ENCODE results near the gene PPP2R2D. TPM values are rescaled to one million over a fixed set of nuclear protein-coding genes. Genes with fewer than 3 reads are reported as not detected.

Gene PPP2R2D
- total RNA-seq, 1 experiment from 2014 or later: 35.1 TPM

GRCh38 chr10:131978851-131979250 is 78.0 kb downstream of the PPP2R2D start:
- Mint-ChIP-seq H3K4me1 (peaks cover 30 to 38% of the 10 kb centered on the region in 2 experiments), H3K9me3 (peaks cover 6 to 13% of the 10 kb centered on the region in 2 experiments; a peak in 4 of 5 replicates), H3K27ac (no peak overlapping the region), H3K27me3 (ENCODE audit: low read depth) (peaks cover 17% of the 10 kb centered on the region), H3K4me3 (peak overlapping the region in 1 of 2 experiments; percentile 82; a peak in 4 of 5 replicates), H3K36me3 (ENCODE audit: insufficient read depth in 1 of 3, low read depth in 3 of 3) (peaks cover 17 to 48% (median 20%) of the 10 kb centered on the region in 3 experiments; a peak in 6 of 7 replicates)
- Histone ChIP-seq H3K27me3 (ENCODE audit: insufficient read depth, low read length) (peaks cover 9% of the 10 kb centered on the region; the same call in 1 of the 2 replicates), H3K9me3 (ENCODE audit: control insufficient read depth, low read depth, low read length) (no peaks in the 10 kb centered on the region), H4K8ac (replicated peaks; ENCODE audit: insufficient read length, low read depth, low read length) (no peak overlapping the region), H2BK12ac (ENCODE audit: insufficient read length, low read depth, low read length) (no peak overlapping the region), H4K20me1 (ENCODE audit: control insufficient read depth, insufficient read depth, insufficient read length) (no peaks in the 10 kb centered on the region), H3K79me2 (ENCODE audit: insufficient read depth, low read length) (peaks cover 4% of the 10 kb centered on the region; the same call in 1 of the 2 replicates), H3K27ac (ENCODE audit: insufficient read length, low read depth, low read length) (no peak overlapping the region), H3K4me2 (ENCODE audit: insufficient read depth, insufficient read length, low read length) (peak overlapping the region; percentile 46), H3K56ac (ENCODE audit: insufficient read length, low read depth, low read length) (no peak overlapping the region), H3K4me1 (ENCODE audit: insufficient read depth, low read length) (peaks cover 13% of the 10 kb centered on the region), H2BK15ac (ENCODE audit: low read depth, low read length) (no peak overlapping the region), H3K14ac (ENCODE audit: insufficient read depth, low read length) (no peak overlapping the region), H3K4ac (ENCODE audit: low read depth, low read length) (no peak overlapping the region), H3K23me2 (ENCODE audit: insufficient read length, low read depth, low read length, poor library complexity, severe bottlenecking) (peaks cover 11% of the 10 kb centered on the region), H3K23ac (ENCODE audit: insufficient read length, low read depth, low read length) (no peak overlapping the region), H2AFZ (ENCODE audit: low read length) (no peak overlapping the region), H3T11ph (ENCODE audit: low read length) (no peak overlapping the region), H2BK20ac (ENCODE audit: low read depth, low read length, poor library complexity, severe bottlenecking) (no peak overlapping the region), H3K18ac (ENCODE audit: insufficient read length, low read depth, low read length) (no peak overlapping the region), H2BK120ac (ENCODE audit: low read depth, low read length, poor library complexity, severe bottlenecking) (no peak overlapping the region), H4K91ac (ENCODE audit: insufficient read length, low read depth, low read length) (no peak overlapping the region), H3K9ac (ENCODE audit: extremely low read depth, insufficient read length, low read length) (no peak overlapping the region), H2BK5ac (ENCODE audit: insufficient read length, low read length) (no peak overlapping the region), H2AK5ac (ENCODE audit: insufficient read length, low read length) (no peak overlapping the region), H3K79me1 (ENCODE audit: insufficient read depth, low read depth, low read length, poor library complexity, severe bottlenecking) (peaks cover 4% of the 10 kb centered on the region), H4K5ac (ENCODE audit: insufficient read length, low read depth, low read length) (no peak overlapping the region)
- WGBS (ENCODE audit: extremely low coverage, insufficient read length, low lambda C conversion rate): no CpG with 5 or more reads among the region's 6 CpGs
- TF ChIP-seq, protein P1, sequence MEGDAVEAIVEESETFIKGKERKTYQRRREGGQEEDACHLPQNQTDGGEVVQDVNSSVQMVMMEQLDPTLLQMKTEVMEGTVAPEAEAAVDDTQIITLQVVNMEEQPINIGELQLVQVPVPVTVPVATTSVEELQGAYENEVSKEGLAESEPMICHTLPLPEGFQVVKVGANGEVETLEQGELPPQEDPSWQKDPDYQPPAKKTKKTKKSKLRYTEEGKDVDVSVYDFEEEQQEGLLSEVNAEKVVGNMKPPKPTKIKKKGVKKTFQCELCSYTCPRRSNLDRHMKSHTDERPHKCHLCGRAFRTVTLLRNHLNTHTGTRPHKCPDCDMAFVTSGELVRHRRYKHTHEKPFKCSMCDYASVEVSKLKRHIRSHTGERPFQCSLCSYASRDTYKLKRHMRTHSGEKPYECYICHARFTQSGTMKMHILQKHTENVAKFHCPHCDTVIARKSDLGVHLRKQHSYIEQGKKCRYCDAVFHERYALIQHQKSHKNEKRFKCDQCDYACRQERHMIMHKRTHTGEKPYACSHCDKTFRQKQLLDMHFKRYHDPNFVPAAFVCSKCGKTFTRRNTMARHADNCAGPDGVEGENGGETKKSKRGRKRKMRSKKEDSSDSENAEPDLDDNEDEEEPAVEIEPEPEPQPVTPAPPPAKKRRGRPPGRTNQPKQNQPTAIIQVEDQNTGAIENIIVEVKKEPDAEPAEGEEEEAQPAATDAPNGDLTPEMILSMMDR (conservative IDR thresholded peaks at IDR 0.05): no peak
- no peak for DNase-seq
